ENCODE data around the gene LHFPL6.

The LHFPL6 gene

GRCh38 chr13:39509616-39510315 lies 93.2 kb downstream of the LHFPL6 start:
- Histone ChIP-seq H3K36me3 (ENCODE audit: control insufficient read depth, insufficient read depth, low read length, severe bottlenecking) (no peaks in the 10 kb centered on the region), H3K9me3 (ENCODE audit: control insufficient read depth, low read length) (no peaks in the 10 kb centered on the region), H3K9ac (ENCODE audit: low read length) (no peak overlapping the region), H3K27me3 (replicated peaks; ENCODE audit: control insufficient read depth, insufficient read depth, low read length) (no peaks in the 10 kb centered on the region), H3K4me1 (ENCODE audit: control insufficient read depth, insufficient read depth, low read length) (no peaks in the 10 kb centered on the region), H3K4me3 (ENCODE audit: low read length) (no peak overlapping the region)
- no peak for DNase-seq (ENCODE audit: low read depth)

- DNase-seq (ENCODE audit: low read depth): peak; percentile 43
- no peak overlapping the region for H3K4me3 ChIP-seq (ENCODE audit: low read length)
- H3K4me1 ChIP-seq (ENCODE audit: control insufficient read depth, insufficient read depth, low read length): peaks cover 2% of the 10 kb centered on the region
- H3K27me3 ChIP-seq (replicated peaks; ENCODE audit: control insufficient read depth, insufficient read depth, low read length): no peaks in the 10 kb centered on the region
- H3K36me3 ChIP-seq (ENCODE audit: control insufficient read depth, insufficient read depth, low read length, severe bottlenecking): no peaks in the 10 kb centered on the region
- no peaks in the 10 kb centered on the region for H3K9me3 ChIP-seq (ENCODE audit: control insufficient read depth, low read length)
- H3K9ac ChIP-seq (ENCODE audit: low read length): no peak overlapping the region
Measured at GRCh38 chr13:39506559-39507390, 96.2 kb downstream of the LHFPL6 start.

- Histone ChIP-seq H3K9ac (ENCODE audit: low read length) (no peak overlapping the region), H3K27me3 (replicated peaks; ENCODE audit: control insufficient read depth, insufficient read depth, low read length) (no peaks in the 10 kb centered on the region), H3K4me3 (ENCODE audit: low read length) (no peak overlapping the region), H3K9me3 (ENCODE audit: control insufficient read depth, low read length) (no peaks in the 10 kb centered on the region), H3K4me1 (ENCODE audit: control insufficient read depth, insufficient read depth, low read length) (peaks cover 3% of the 10 kb centered on the region), H3K36me3 (ENCODE audit: control insufficient read depth, insufficient read depth, low read length, severe bottlenecking) (no peaks in the 10 kb centered on the region)
- DNase-seq (ENCODE audit: low read depth): no peak
Measured at GRCh38 chr13:39505151-39505550, 97.8 kb downstream of the LHFPL6 start.

GRCh38 chr13:39503048-39503447 lies 99.9 kb downstream of the LHFPL6 start:
- Histone ChIP-seq H3K27me3 (replicated peaks; ENCODE audit: control insufficient read depth, insufficient read depth, low read length) (no peaks in the 10 kb centered on the region), H3K4me1 (ENCODE audit: control insufficient read depth, insufficient read depth, low read length) (peaks cover 3% of the 10 kb centered on the region), H3K9ac (ENCODE audit: low read length) (no peak overlapping the region), H3K4me3 (ENCODE audit: low read length) (no peak overlapping the region), H3K9me3 (ENCODE audit: control insufficient read depth, low read length) (no peaks in the 10 kb centered on the region), H3K36me3 (ENCODE audit: control insufficient read depth, insufficient read depth, low read length, severe bottlenecking) (no peaks in the 10 kb centered on the region)
- DNase-seq (ENCODE audit: low read depth): no peak

GRCh38 chr13:39501702-39502324 lies 101.2 kb downstream of the LHFPL6 start:
- no peak overlapping the region for H3K4me3 ChIP-seq (ENCODE audit: low read length)
- no peaks in the 10 kb centered on the region for H3K9me3 ChIP-seq (ENCODE audit: control insufficient read depth, low read length)
- H3K4me1 ChIP-seq (ENCODE audit: control insufficient read depth, insufficient read depth, low read length): peaks cover 3% of the 10 kb centered on the region
- DNase-seq (ENCODE audit: low read depth): no peak
- no peaks in the 10 kb centered on the region for H3K36me3 ChIP-seq (ENCODE audit: control insufficient read depth, insufficient read depth, low read length, severe bottlenecking)
- H3K27me3 ChIP-seq (replicated peaks; ENCODE audit: control insufficient read depth, insufficient read depth, low read length): no peaks in the 10 kb centered on the region
- H3K9ac ChIP-seq (ENCODE audit: low read length): no peak overlapping the region

- no peaks in the 10 kb centered on the region for H3K27me3 ChIP-seq (replicated peaks; ENCODE audit: control insufficient read depth, insufficient read depth, low read length)
- H3K4me3 ChIP-seq (ENCODE audit: low read length): no peak overlapping the region
- DNase-seq (ENCODE audit: low read depth): no peak
- peaks cover 3% of the 10 kb centered on the region for H3K4me1 ChIP-seq (ENCODE audit: control insufficient read depth, insufficient read depth, low read length)
- H3K9ac ChIP-seq (ENCODE audit: low read length): no peak overlapping the region
- no peaks in the 10 kb centered on the region for H3K9me3 ChIP-seq (ENCODE audit: control insufficient read depth, low read length)
- no peaks in the 10 kb centered on the region for H3K36me3 ChIP-seq (ENCODE audit: control insufficient read depth, insufficient read depth, low read length, severe bottlenecking)
Measured at GRCh38 chr13:39499604-39500003, 103.4 kb downstream of the LHFPL6 start.

- peaks cover 3% of the 10 kb centered on the region for H3K4me1 ChIP-seq (ENCODE audit: control insufficient read depth, insufficient read depth, low read length)
- H3K36me3 ChIP-seq (ENCODE audit: control insufficient read depth, insufficient read depth, low read length, severe bottlenecking): no peaks in the 10 kb centered on the region
- H3K4me3 ChIP-seq (ENCODE audit: low read length): no peak overlapping the region
- H3K9me3 ChIP-seq (ENCODE audit: control insufficient read depth, low read length): no peaks in the 10 kb centered on the region
- no peak for DNase-seq (ENCODE audit: low read depth)
- H3K9ac ChIP-seq (ENCODE audit: low read length): no peak overlapping the region
- no peaks in the 10 kb centered on the region for H3K27me3 ChIP-seq (replicated peaks; ENCODE audit: control insufficient read depth, insufficient read depth, low read length)
Measured at GRCh38 chr13:39498471-39499114, 104.4 kb downstream of the LHFPL6 start.

- H3K9ac ChIP-seq (ENCODE audit: low read length): no peak overlapping the region
- no peaks in the 10 kb centered on the region for H3K9me3 ChIP-seq (ENCODE audit: control insufficient read depth, low read length)
- H3K36me3 ChIP-seq (ENCODE audit: control insufficient read depth, insufficient read depth, low read length, severe bottlenecking): no peaks in the 10 kb centered on the region
- H3K4me1 ChIP-seq (ENCODE audit: control insufficient read depth, insufficient read depth, low read length): no peaks in the 10 kb centered on the region
- H3K27me3 ChIP-seq (replicated peaks; ENCODE audit: control insufficient read depth, insufficient read depth, low read length): no peaks in the 10 kb centered on the region
- H3K4me3 ChIP-seq (ENCODE audit: low read length): no peak overlapping the region
- DNase-seq (ENCODE audit: low read depth): no peak
Measured at GRCh38 chr13:39496506-39496905, 106.5 kb downstream of the LHFPL6 start.

- Histone ChIP-seq H3K36me3 (ENCODE audit: control insufficient read depth, insufficient read depth, low read length, severe bottlenecking) (no peaks in the 10 kb centered on the region), H3K27me3 (replicated peaks; ENCODE audit: control insufficient read depth, insufficient read depth, low read length) (no peaks in the 10 kb centered on the region), H3K9ac (ENCODE audit: low read length) (no peak overlapping the region), H3K4me3 (ENCODE audit: low read length) (no peak overlapping the region), H3K9me3 (ENCODE audit: control insufficient read depth, low read length) (no peaks in the 10 kb centered on the region), H3K4me1 (ENCODE audit: control insufficient read depth, insufficient read depth, low read length) (no peaks in the 10 kb centered on the region)
- no peak for DNase-seq (ENCODE audit: low read depth)
Measured at GRCh38 chr13:39494633-39495032, 108.4 kb downstream of the LHFPL6 start.

- no peaks in the 10 kb centered on the region for H3K9me3 ChIP-seq (ENCODE audit: control insufficient read depth, low read length)
- DNase-seq (ENCODE audit: low read depth): no peak
- no peaks in the 10 kb centered on the region for H3K36me3 ChIP-seq (ENCODE audit: control insufficient read depth, insufficient read depth, low read length, severe bottlenecking)
Measured at GRCh38 chr13:39494006-39494405, 109.0 kb downstream of the LHFPL6 start.

GRCh38 chr13:39490136-39490535 lies 112.9 kb downstream of the LHFPL6 start:
- no peaks in the 10 kb centered on the region for H3K36me3 ChIP-seq (ENCODE audit: control insufficient read depth, insufficient read depth, low read length, severe bottlenecking)
- no peak overlapping the region for H3K4me3 ChIP-seq (ENCODE audit: low read length)
- no peaks in the 10 kb centered on the region for H3K4me1 ChIP-seq (ENCODE audit: control insufficient read depth, insufficient read depth, low read length)
- H3K9ac ChIP-seq (ENCODE audit: low read length): no peak overlapping the region
- no peaks in the 10 kb centered on the region for H3K27me3 ChIP-seq (replicated peaks; ENCODE audit: control insufficient read depth, insufficient read depth, low read length)
- no peak for DNase-seq (ENCODE audit: low read depth)
- no peaks in the 10 kb centered on the region for H3K9me3 ChIP-seq (ENCODE audit: control insufficient read depth, low read length)

More at GRCh38 chr13:39494006-39494405, 109.0 kb downstream of the LHFPL6 start:
- Histone ChIP-seq H3K4me3 (ENCODE audit: low read length) (no peak overlapping the region), H3K4me1 (ENCODE audit: control insufficient read depth, insufficient read depth, low read length) (no peaks in the 10 kb centered on the region), H3K9ac (ENCODE audit: low read length) (no peak overlapping the region), H3K27me3 (replicated peaks; ENCODE audit: control insufficient read depth, insufficient read depth, low read length) (no peaks in the 10 kb centered on the region)
